BE2C (cell line): ENCODE measurements around the gene RAB3B.

Experiments used
- DNase-seq: peaks from one replicate; pipeline ENCODE4 v3.0.0-alpha.2; 2020
- H3K27me3 ChIP-seq: fragments of 250-450 bp; sonication (Bioruptor Pico); 2 replicates; pipeline ENCODE4 v1.5.1; 2020; ENCODE audit warnings: mild to moderate bottlenecking
- H3K36me3 ChIP-seq: fragments of 250-450 bp; sonication (Bioruptor Pico); 2 replicates; pipeline ENCODE4 v1.5.1; 2020; ENCODE audit warnings: mild to moderate bottlenecking
- H3K4me1 ChIP-seq: fragments of 250-450 bp; sonication (Bioruptor Pico); 2 replicates; pipeline ENCODE4 v1.5.1; 2020
- H3K4me3 ChIP-seq: 2 replicates; pipeline ENCODE4 v1.5.1; 2011; ENCODE audit warnings: low read depth, low read length
- H3K9me3 ChIP-seq: fragments of 250-450 bp; sonication (Bioruptor Pico); 2 replicates; pipeline ENCODE4 v1.5.1; 2020
- CTCF ChIP-seq: IDR thresholded peaks from 2 replicates; pipeline ENCODE4 v1.5.1; 2012; ENCODE audit warnings: mild to moderate bottlenecking, low read depth, low read length

Gene RAB3B

GRCh38 chr1:51961954-51962353 lies 28.5 kb downstream of the RAB3B start:
- no peak for TF ChIP-seq CTCF
- no peak for DNase-seq
- no peaks in the 10 kb centered on the region for H3K36me3 ChIP-seq
- H3K4me1 ChIP-seq = no peaks in the 10 kb centered on the region
- H3K27me3 ChIP-seq = no peaks in the 10 kb centered on the region
- H3K9me3 ChIP-seq = no peaks in the 10 kb centered on the region
- no peak overlapping the region for H3K4me3 ChIP-seq

- no peaks in the 10 kb centered on the region for H3K27me3 ChIP-seq
- H3K4me3 ChIP-seq = no peak overlapping the region
- H3K36me3 ChIP-seq = no peaks in the 10 kb centered on the region
- TF ChIP-seq CTCF = no peak
- H3K9me3 ChIP-seq = no peaks in the 10 kb centered on the region
- DNase-seq = no peak
- H3K4me1 ChIP-seq = no peaks in the 10 kb centered on the region; the same call in 1 of the 2 replicates
Measured at GRCh38 chr1:51961231-51961630, 29.3 kb downstream of the RAB3B start.

GRCh38 chr1:51960262-51960661 lies 30.2 kb downstream of the RAB3B start:
- Histone ChIP-seq H3K9me3 (no peaks in the 10 kb centered on the region), H3K4me1 (no peaks in the 10 kb centered on the region; the same call in 1 of the 2 replicates)

GRCh38 chr1:51958824-51959223 lies 31.7 kb downstream of the RAB3B start:
- H3K4me1 ChIP-seq = no peaks in the 10 kb centered on the region; the same call in 1 of the 2 replicates
- no peaks in the 10 kb centered on the region for H3K9me3 ChIP-seq
- no peak for TF ChIP-seq CTCF
- no peaks in the 10 kb centered on the region for H3K36me3 ChIP-seq
- no peak overlapping the region for H3K4me3 ChIP-seq
- H3K27me3 ChIP-seq = no peaks in the 10 kb centered on the region
- DNase-seq = no peak

More at GRCh38 chr1:51960262-51960661, 30.2 kb downstream of the RAB3B start:
- Histone ChIP-seq H3K36me3 (no peaks in the 10 kb centered on the region), H3K4me3 (no peak overlapping the region), H3K27me3 (no peaks in the 10 kb centered on the region)
- DNase-seq = no peak
- TF ChIP-seq CTCF = no peak

GRCh38 chr1:51957618-51958017 lies 32.9 kb downstream of the RAB3B start:
- no peaks in the 10 kb centered on the region; the same call in 1 of the 2 replicates for H3K4me1 ChIP-seq
- TF ChIP-seq CTCF = no peak
- no peak for DNase-seq

GRCh38 chr1:51956528-51957509 lies 33.7 kb downstream of the RAB3B start:
- H3K9me3 ChIP-seq = no peaks in the 10 kb centered on the region
- H3K4me3 ChIP-seq = no peak overlapping the region
- TF ChIP-seq CTCF = no peak
- H3K36me3 ChIP-seq = no peaks in the 10 kb centered on the region
- no peak for DNase-seq
- no peaks in the 10 kb centered on the region; the same call in 1 of the 2 replicates for H3K4me1 ChIP-seq
- no peaks in the 10 kb centered on the region for H3K27me3 ChIP-seq

More at GRCh38 chr1:51957618-51958017, 32.9 kb downstream of the RAB3B start:
- H3K27me3 ChIP-seq = no peaks in the 10 kb centered on the region
- H3K9me3 ChIP-seq = no peaks in the 10 kb centered on the region
- H3K4me3 ChIP-seq = no peak overlapping the region
- no peaks in the 10 kb centered on the region for H3K36me3 ChIP-seq
